HG03520 (cell line): Measurements from ENCODE around the gene ADD2.
"Not testable (repeated sequence)": the region's sequence is repeated elsewhere in the genome, so short reads cannot be mapped to it uniquely, and the experiment has no call there.

Experiments
- ATAC-seq: cut with Tn5 transposase; IDR thresholded peaks from one replicate; pipeline ENCODE4 v1.9.1; 2021; ENCODE audit warnings: mild to moderate bottlenecking, moderate library complexity; ENCODE audit not compliant: unreplicated experiment

The ADD2 gene

DNA sequence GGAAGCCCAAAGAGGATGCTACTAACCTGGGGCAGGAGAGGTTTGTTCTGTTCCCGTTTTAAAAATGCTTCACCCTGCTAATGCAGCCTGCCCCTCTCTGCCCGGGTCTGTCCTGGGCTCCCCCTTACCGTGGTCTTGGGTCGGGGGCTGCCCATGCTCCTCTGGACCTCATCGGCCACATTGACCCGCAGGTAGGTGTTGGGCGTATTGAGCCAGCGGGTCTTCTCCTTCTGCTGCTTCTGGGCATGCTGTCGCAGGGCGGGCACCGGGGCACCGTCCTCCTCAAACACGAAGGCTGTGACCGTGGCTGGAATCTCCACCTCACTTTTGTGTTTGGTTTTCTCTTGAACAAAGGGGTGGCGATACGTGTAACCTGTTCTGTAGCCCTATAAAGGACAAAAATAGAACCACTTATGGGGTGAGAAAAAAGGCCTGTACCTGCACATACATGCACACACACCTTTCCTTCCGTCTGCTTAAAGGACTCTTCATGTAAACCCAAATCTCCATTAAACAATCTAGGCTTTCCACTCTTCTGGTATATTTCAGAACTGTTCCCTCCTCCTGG is 89.3 kb downstream of the ADD2 start:
- no peak for ATAC-seq

DNA sequence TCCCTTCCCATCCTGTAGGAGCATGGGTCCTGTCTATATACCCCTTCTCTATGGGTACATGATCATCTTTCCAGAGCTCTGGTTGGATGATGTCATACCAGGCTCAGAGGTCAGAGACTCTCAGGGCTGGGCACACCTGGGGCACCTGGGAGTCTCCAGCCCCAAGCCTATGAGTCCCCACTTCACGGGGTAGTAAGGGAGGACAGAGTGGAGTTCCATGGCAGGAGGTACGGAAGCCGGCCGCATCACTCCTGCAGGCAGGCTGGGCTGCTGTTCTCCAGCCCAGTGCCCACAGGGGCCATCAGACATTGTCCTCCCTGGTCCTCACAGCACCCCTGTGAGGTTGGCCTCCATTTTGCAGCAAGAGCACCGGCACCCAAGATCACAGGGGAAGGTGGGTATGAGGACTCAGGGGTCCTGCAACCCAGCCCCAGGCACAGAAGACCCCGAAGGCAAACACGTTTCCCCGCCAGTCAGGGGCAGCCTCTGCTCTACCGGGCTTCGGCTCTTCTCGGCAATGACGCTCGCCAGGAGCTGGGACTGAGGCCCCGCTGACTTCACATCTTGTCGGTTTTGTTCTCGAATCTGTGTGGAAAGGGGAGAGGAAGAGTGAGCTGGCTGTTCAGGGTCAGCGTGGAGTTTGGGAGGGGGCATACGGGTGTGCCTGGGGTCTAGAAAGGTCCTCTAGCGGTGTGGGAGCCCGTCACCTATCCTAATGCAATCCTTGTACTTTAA is 91.5 kb downstream of the ADD2 start:
- ATAC-seq, result no peak

DNA sequence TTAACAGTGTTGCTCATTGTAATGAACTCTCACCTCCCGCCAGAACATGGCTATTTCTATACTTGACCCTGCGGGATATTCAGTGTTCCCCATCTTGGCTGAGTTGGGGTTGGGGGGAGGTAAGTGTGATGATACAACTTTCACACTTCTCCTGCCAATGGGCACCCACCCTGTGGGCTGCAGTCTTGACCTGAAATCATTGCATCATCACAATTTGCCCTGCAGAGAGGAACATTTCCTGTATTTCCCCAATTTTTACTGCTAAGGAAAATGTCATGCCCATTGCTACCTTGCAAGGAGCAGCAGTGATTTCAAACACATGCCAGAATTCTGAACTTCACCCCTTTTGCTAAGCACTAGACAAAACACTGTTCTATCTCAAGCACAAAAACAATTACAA is 92.1 kb downstream of the ADD2 start:
- ATAC-seq, result no peak

DNA sequence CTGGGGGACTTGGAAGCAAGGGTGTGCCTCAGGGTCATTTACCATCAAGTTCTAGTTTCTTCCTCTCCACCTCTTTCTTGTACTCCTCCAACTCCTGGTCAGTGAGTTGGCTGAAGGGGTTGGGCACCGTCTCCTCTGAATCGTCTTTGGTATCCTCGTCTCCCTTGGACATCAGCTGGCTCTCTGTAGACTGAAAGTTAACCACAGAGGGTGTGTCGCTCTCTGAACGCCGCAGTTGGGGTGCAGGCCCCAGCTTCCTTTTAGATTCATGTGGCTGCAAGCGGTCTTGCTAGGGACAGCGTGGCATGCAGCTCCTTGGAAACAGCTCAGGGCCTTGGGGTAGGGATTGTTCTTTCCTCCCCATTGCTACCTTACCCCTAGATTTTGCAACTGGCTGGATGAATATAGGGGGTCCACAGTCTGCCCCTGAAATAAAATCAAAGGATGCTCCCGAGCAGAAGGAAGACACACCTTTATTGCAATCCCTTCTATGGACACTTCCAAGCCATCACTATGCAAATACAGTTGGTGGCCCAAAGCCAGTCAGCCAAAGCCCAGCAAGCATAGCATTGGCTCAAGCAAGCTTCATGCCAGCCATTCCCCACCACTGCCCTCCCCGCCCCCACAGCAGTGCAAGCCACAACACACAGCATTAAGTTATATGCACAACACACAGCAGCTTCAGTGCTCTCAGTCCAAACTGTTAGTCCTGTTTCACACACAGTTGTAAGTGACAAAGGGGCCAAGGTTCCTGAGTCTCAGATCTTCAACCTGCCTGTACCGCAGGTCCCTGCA is 93.2 kb downstream of the ADD2 start:
- ATAC-seq, result no peak

DNA sequence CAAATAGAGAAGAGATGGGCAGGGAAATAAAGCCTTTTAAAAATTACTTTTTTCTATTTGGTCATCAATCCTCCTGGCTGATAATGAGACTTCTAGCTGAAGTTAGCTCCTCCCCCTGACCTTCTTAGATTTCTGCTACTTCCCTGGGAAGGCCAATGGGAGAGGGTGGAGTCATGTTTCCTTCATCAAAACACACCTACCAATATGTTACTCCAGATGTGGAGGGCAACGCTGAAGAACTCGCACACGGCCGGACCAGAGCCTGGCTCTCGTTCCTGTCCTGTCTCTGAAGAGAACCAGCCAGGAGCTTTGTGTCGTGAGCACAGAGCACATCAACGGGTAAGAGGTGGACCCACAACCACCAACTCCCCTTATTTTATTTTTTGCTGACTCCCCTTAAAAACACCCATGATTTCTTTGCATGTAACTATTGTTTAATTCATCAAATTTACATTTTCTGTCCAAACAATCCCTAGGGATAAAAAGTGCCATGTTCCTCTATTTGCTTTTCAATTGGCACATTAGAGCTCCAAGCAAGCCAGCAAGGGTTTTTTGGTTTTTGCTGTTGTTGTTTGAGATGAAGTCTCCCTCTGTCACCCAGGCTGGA is 94.9 kb downstream of the ADD2 start:
- ATAC-seq, result no peak

DNA sequence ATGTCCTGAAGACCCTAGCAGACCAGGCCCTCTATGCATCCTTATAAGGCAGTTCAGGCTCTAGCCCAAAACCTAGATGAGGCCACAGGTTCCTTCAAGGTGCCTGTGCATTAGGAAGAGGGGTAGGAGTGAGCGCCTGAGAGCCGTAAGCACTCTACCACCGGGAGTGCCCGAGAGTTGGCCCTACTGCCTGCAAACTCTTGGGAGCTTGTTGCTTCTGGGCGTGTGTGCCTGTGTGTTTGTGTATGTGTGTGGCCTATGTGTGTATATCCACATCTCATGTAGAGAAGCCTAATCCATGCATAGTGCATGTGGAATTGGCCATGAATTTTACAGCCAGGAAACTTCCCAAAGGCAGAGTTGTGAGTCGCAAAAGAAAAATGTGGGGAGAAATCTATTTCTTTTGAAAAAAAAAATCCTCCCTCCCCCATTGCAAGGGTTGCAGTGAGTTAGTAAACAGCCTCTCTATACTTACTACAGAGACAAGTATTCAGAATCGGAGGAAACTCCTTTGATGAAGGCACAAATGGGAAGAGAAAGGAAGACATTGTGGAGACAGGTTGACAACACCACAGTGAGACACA is 96.8 kb downstream of the ADD2 start:
- no peak for ATAC-seq

DNA sequence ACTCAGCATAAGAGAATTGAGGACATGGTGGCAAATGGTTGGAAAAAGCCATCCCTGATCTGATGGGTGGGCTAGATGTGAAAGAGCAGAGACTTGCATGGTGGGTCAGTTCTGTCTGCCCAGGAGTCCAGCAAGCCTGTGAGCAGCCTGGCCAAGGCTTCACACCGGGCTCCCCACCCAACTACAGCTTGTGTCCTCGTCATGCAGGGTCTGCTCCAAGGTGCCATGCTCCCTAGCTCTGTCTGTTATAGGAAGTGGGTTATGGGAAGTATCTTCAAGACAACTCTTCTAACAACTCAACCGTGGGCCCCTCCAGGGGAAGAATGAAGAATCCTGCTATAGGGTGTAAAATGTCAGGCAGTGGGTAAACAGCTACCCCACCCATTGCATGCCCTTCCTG is 97.4 kb downstream of the ADD2 start:
- ATAC-seq, result no peak

DNA sequence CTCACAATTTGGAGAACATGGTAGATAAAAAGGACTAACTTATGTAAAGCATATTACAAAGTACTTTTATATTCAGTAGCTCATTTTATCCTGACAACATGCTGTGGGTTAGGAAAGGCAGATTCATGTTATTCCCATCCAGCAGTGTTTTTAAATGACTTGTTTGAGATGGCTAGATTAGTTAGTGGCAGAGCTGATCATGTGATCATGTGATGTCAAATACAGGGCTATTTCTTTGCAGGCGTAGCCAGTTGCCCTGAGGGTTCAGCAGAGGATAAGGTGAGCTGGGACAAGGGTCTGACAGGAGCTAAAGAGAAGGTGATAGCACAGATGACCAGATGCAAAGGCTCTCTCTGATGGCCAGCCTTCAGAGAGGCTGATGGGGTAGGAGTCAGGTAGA is 97.8 kb downstream of the ADD2 start:
- no peak for ATAC-seq

DNA sequence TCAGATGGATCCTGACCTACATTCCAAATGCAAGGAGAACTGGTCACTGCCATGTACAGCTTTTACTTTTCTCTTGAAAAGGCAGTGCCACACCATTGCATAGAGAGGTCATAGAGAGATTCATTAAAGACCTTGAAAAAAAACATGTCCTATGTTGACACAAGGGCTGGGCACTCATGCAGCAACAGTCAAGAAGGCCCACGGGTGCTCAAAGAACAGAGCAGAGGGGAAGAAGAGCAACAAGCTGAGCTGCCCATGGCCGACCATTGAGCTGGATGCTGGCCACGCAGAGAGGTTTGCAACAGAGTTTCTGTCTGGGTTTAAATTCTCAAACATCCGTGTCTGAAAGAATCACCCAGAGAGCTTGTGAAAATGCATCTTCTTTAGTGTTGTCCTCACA is 99.1 kb downstream of the ADD2 start:
- no peak for ATAC-seq

DNA sequence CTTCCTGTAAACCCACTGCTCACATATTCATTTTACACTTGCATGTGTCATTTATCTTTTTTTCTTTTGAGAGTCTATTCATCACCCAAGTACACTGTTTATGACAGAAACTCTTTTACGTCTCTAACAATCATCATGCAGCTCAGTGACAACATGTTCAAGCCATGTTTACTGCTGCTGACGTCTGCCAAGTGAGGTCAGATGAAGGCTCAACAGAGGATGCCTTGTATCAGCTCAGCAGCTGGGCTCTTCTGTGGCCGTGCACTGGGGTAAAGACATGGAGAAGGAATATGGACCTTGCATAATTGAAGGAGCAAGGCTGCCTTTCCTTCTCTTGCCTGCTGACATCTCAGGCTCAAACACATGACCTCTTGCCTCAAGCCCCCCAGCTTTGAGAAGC is 99.6 kb downstream of the ADD2 start:
- no peak for ATAC-seq

DNA sequence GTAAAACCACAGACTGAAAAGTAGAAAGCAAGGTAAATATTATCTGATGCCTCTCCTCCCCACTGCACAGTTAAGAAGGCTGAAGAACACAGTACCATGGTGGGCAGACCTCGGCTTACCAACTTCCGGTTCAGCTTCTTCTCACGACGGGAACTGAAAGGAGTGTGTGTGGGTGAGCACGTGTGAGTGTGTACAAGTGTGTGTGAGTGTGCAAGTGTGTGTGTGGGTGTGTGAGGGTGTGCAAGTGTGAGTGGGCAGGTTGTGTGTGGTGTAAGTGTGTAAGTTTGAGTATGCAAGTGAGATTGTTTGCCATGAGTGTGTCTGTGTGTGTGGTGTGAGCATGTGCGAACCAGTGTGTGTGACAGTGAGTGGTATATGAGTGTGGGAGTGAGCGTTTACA is 103.5 kb downstream of the ADD2 start:
- no peak for ATAC-seq

DNA sequence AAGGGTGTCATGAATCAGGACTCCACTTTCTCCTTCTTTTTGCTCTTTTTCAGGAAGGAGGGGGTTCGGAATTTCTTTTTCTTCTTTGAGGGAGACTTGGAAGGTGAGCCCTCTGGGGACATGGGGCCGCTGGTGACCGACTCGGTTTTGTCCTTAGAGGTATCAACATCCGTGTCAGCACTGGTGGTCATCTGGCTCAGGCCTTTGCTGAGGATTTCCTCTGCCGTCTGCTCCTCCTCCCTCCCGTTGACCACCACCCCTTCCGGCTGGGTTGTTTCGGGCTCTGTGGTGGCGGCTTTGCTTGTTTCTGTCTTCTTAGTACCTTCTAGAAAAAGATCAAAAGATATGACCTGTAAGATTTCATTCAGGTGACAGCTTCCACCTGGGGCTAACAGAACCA is 104.6 kb downstream of the ADD2 start:
- ATAC-seq, result no peak

DNA sequence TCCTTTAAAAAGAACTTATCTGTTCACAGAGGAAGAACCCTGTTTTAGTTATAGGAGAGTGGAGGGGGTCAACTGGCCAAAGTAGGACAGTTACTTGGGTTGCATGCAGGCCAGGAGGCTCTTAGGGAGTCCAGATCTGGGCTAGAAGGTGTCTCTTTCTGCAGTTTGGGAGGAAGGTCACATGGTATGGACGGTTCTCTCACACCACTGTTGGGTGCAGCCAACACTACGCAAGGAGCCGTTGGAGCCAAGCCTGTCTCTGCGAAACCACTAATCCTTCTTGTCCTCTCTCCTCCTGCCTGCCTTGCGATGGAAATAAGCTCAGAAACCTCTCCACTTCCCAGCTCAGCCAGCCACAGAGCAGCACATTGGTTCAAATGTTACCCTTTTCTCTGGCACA is 108.4 kb downstream of the ADD2 start:
- ATAC-seq, result no peak

DNA sequence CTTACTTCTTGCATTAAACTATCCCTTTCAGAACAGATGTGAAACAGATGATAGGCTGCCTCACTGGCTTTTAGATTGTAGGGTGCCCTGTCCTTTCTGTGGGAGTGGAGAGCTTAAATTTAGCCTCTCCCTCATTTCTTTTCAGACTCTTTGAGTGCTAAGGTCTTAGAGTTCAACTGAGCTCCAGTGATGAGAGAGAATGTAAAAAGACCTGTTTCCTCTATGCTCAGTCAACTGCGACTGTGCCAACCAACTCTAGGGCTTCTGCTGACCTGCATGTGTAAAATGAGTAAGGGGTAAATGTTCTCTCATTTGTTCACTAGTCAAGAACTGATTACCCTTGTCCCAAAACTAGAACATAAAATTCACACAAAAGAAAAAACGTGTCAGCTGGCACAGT is 109.5 kb downstream of the ADD2 start:
- no peak for ATAC-seq

DNA sequence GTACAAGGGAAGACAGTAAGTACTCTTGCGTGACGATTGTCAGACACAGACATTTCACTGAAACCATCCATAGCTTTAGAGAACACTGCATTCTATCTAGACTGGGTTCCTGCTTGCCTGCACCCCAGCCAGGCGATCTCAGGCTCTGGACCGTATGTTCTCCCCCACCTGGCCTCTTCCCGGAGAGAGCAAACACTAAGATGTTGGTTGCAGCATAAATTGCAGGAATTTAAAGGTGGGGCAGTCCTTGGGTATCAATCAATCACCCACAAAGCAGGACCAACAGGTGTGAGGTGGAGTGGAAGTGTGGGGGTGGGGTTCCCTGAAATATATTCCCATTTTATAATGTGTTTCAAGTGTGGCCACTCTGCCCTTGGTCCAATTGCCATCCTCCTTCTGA is 110.8 kb downstream of the ADD2 start:
- ATAC-seq, result no peak

DNA sequence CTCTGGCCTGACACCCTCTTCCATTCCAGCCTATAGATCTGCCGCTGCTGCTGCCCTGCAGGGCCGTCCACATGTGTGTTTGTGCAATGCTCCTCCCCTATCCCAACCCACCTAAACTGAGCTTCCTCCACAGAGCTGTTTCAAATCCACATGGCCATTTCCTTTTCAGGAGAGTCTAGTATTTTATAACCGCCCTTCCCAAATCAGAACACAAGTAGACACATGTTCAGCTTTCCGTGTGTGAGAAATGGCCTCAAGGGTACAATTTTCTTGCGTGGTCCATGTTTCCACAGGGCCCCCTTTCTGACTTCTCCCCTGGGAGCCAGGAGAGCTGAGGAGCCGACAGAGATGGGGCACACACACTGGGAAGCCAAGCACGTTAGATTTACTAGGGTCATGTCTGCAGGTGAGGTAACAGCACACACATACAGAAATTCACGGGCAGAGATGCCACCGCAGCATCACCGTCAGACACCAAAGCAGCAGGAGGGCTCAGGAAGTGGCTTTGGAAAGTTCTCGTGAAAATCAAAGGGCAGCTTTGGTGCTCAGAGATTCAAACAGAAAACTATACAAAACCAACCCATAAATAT is 111.5 kb downstream of the ADD2 start:
- ATAC-seq, result no peak

DNA sequence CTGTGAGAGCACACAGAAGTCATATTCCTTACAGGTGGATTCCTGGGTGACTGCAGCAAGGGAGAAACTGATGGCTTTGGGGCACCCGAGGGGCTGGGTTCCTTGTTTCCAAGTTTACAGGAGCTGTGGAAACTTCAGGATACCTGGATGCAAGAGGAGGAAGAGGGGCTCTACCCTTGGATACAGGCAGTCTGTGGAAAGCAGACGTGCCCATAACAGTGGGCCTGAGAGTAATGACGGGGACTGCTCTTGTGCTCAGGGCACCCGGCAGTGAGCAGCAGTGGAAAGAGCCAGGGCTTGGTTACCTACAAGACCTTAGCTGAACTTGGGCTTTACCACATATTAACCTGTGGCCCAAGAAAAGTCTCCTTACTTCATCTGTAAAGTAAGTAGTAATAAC is 112.2 kb downstream of the ADD2 start:
- no peak for ATAC-seq

DNA sequence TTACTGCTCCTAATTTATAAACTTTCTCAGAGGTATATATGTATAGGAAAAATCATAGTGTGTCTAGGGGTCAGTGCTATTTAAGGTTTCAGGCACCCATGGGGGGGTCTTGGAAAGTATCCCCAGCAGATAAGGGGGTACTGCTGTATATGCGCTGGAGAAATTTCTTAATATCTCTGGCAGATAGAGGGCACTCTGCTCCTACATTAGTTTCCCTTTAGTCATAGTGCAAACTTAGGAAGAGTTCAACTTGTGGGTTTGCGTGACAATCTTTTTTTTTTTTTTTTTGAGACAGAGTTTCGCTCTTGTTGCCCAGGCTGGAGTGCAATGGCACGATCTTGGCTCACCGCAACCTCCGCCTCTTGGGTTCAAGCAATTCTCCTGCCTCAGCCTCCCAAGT is 112.8 kb downstream of the ADD2 start:
- not testable (repeated sequence) for ATAC-seq

DNA sequence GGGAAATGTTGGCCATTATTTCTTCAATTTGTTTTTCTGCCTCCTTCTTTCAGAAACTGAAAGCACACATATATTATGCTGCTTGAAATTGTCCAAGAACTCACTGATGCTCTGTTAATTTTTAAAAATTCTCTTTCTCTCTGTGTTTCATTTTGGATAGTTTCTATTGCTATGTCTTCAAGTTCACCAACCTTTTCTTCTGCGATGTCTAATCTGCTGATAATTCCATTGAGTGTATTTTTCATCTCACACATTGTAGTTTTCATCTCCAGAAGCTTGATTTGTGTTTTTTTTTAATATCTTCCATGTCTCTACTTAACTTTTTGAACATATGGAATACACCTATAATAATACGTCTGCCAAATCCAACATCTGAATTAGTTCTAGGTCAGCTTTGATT is 116.3 kb downstream of the ADD2 start:
- no peak for ATAC-seq

DNA sequence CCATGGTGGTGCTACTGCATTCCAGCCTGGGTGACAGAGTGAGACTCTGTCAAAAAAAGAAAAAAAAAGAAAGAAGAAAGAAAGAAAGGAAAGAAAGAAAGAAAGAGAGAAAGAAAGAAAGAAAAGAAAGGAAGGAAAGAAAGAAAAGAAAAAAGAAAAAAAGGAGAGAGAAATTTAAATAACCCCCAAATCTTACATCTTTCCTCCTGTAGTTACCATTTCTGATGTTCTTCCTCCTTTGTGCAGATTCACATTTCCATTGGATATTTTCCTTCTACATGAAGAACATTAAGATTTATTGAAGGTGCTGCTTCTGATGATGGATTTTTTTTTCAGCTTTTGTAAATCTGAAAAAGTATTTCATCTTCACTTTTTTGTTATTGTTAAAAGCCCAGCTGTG is 117.0 kb downstream of the ADD2 start:
- ATAC-seq, result no peak

DNA sequence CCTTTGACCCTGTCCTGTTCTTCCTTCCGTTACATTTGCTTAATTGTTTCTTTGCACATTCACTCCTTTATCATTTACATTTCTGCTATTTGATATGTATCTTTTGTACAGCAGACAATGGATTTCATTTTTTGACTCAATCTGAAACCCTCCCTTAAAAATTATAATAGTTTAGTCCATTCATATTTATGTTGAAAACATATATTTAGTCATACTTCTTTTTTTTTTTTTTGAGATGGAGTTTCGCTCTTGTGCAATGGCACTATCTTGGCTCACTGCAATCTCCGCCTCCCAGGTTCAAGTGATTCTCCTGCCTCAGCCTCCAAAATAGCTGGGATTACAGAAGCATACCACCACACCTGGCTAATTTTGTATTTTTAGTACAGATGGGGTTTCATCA is 119.0 kb downstream of the ADD2 start:
- no peak for ATAC-seq
